ENCODE measurements around the gene DDX49. TPM values are rescaled to one million over a fixed set of nuclear protein-coding genes. Genes with fewer than 3 reads are reported as not detected.

The DDX49 gene
- total and polyA plus RNA-seq, 2 of the 4 experiments (the other 2 are of a cell fraction) = 50.9 to 52.1 TPM

- Histone ChIP-seq H3K79me1 (ENCODE audit: low read depth in 1 of 2, low read length in 2 of 2) (peaks cover 15 to 33% of the 10 kb centered on the region in 2 experiments), H4K5ac (ENCODE audit: low read depth, low read length) (no peak overlapping the region), H3K9ac (ENCODE audit: low read depth, low read length) (no peak overlapping the region), H2BK15ac (ENCODE audit: low read depth, low read length) (no peak overlapping the region), H3K4ac (ENCODE audit: low read depth, low read length) (no peak overlapping the region), H3K4me3 (ENCODE audit: insufficient read depth, low read depth, low read length) (no peak overlapping the region), H3K27me3 (ENCODE audit: control insufficient read depth, insufficient read depth, low read length) (no peaks in the 10 kb centered on the region), H3K9me1 (ENCODE audit: insufficient read depth, low read length) (peaks cover 4% of the 10 kb centered on the region; the same call in 1 of the 2 replicates), H2AK9ac (replicated peaks; ENCODE audit: low read depth, low read length, poor library complexity) (no peak overlapping the region), H2BK20ac (ENCODE audit: low read depth, low read length) (no peak overlapping the region), H3K18ac (ENCODE audit: low read depth, low read length) (no peak overlapping the region), H3K9me3 (ENCODE audit: control insufficient read depth, insufficient read depth, low read length) (no peaks in the 10 kb centered on the region), H3K56ac (ENCODE audit: extremely low read depth, insufficient read depth, low read length) (no peak overlapping the region), H3K27ac (ENCODE audit: insufficient read depth, low read length) (no peak overlapping the region), H3K23ac (ENCODE audit: low read depth, low read length) (no peak overlapping the region), H3K14ac (replicated peaks; ENCODE audit: low read depth, low read length) (no peak overlapping the region), H2AK5ac (ENCODE audit: low read depth, low read length) (no peak overlapping the region), H2BK120ac (ENCODE audit: low read depth, low read length) (no peak overlapping the region), H4K20me1 (ENCODE audit: insufficient read depth, low read length) (peaks cover 25% of the 10 kb centered on the region), H2BK5ac (ENCODE audit: low read depth, low read length, poor library complexity, severe bottlenecking) (no peak overlapping the region), H3K4me2 (ENCODE audit: low read depth, low read length) (no peak overlapping the region), H3K36me3 (ENCODE audit: control insufficient read depth, insufficient read depth, low read length) (peaks cover 59% of the 10 kb centered on the region), H4K8ac (ENCODE audit: low read depth in 2 of 2, low read length in 2 of 2) (no peak overlapping the region), H3K4me1 (ENCODE audit: control insufficient read depth, insufficient read depth, low read length) (no peaks in the 10 kb centered on the region), H4K91ac (ENCODE audit: insufficient read depth, low read depth, low read length) (no peak overlapping the region), H2AFZ (replicated peaks; ENCODE audit: low read length, poor library complexity) (no peak overlapping the region)
- dilution Hi-C loops (cut with HindIII; ENCODE audit: low sequenced_read_pairs, unreplicated experiment) (no loop called here), in situ Hi-C loops (cut with MboI; ENCODE audit: low sequenced_read_pairs) (no loop called here), intact Hi-C loops (cut with micrococcal nuclease) (no loop called here)
- ATAC-seq (ENCODE audit: low read depth) = no peak
- TF ChIP-seq MAZ (IDR thresholded peaks at IDR 0.05; ENCODE audit: borderline replicate concordance, low read depth, low read length) (no peak), RCOR1 (IDR thresholded peaks at IDR 0.05; ENCODE audit: insufficient replicate concordance, low read length) (no peak), NFE2L2 (IDR thresholded peaks at IDR 0.05; ENCODE audit: low read depth, low read length) (no peak), MXI1 (IDR thresholded peaks at IDR 0.05; ENCODE audit: borderline replicate concordance, low read depth, low read length) (no peak), USF2 (IDR thresholded peaks at IDR 0.05; ENCODE audit: low read depth, low read length) (no peak), FOS (IDR thresholded peaks at IDR 0.05; ENCODE audit: low read depth, low read length) (no peak), CTCF (conservative IDR thresholded peaks at IDR 0.05; ENCODE audit: low read depth, low read length) (no peak), CHD1 (IDR thresholded peaks at IDR 0.05; ENCODE audit: low read depth, low read length) (no peak), RAD21 (IDR thresholded peaks at IDR 0.05; ENCODE audit: low read length) (no peak), ELK1 (IDR thresholded peaks at IDR 0.05; ENCODE audit: borderline replicate concordance, low read depth, low read length) (no peak), RFX5 (IDR thresholded peaks at IDR 0.05; ENCODE audit: low read depth, low read length) (no peak), MAFK (IDR thresholded peaks at IDR 0.05; ENCODE audit: low read depth, low read length) (no peak)
- CTCF ChIA-PET = no interaction called here
- BruUV-seq (replicated peaks) = no TSS peak
- 85% methylated on average over 4 of the region's 13 CpGs; no CpG with 5 or more reads in 1 of the 2 experiments for WGBS, 2 experiments (ENCODE audit: extremely low coverage in 2 of 2, insufficient read length in 1 of 2)
- DNase-seq = no peak
- POLR2A ChIA-PET (ENCODE audit: unreplicated experiment) = no interaction called here
Measured at GRCh38 chr19:18933297-18933696, 13.8 kb downstream of the DDX49 start.
